ENCODE measurements around the gene SPNS3. TPM values are rescaled to one million over a fixed set of nuclear protein-coding genes. Genes with fewer than 3 reads are reported as not detected.

Gene SPNS3
- polyA plus RNA-seq, 1 of the 3 experiments (the other 2 are of a cell fraction) = 0.05 TPM

GRCh38 chr17:4393806-4394205 is 39.9 kb upstream of the SPNS3 start:
- H2AFZ ChIP-seq (ENCODE audit: low read depth) = no peak overlapping the region
- no peaks in the 10 kb centered on the region for H3F3A ChIP-seq (replicated peaks; ENCODE audit: insufficient read depth)
- H3K4me1 ChIP-seq (ENCODE audit: control insufficient read depth in 1 of 2, insufficient read depth in 2 of 2, low read depth in 1 of 2, low read length in 1 of 2) = no peaks in the 10 kb centered on the region
- H3K9ac ChIP-seq = no peak overlapping the region
- POLR2A ChIA-PET = no interaction called here
- no peaks in the 10 kb centered on the region for H3K36me3 ChIP-seq (replicated peaks in 1 of 2; ENCODE audit: control insufficient read depth in 1 of 2, insufficient read depth in 2 of 2, low read length in 1 of 2)
- CTCF ChIA-PET = interaction anchor here (1.0 to 1.4 kb wide), 4 partner anchors 9 to 179 kb away, joined by 3 to 5 read pairs (median 4); no protein-coding TSS in a partner anchor
- no peaks in the 10 kb centered on the region for H4K20me1 ChIP-seq (ENCODE audit: insufficient read depth)
- DNase-seq = no peak
- H3K79me2 ChIP-seq (ENCODE audit: insufficient read depth) = no peaks in the 10 kb centered on the region
- H3K27ac ChIP-seq (ENCODE audit: low read depth in 2 of 2, low read length in 1 of 2) = no peak overlapping the region
- no peaks in the 10 kb centered on the region for H3K9me3 ChIP-seq
- H3K4me3 ChIP-seq (ENCODE audit: low read depth in 2 of 2, low read length in 1 of 2) = no peak overlapping the region
- TF ChIP-seq EZH2phosphoT487 (IDR thresholded peaks at IDR 0.05; ENCODE audit: borderline replicate concordance, low read depth) = no peak
- no peak for TF ChIP-seq FOXJ3 (CRISPR knock-in tag; IDR thresholded peaks at IDR 0.05)
- no peak for TF ChIP-seq MXI1 (IDR thresholded peaks at IDR 0.05; ENCODE audit: low read depth, low read length)
- TF ChIP-seq MEF2A (IDR thresholded peaks at IDR 0.05; ENCODE audit: borderline replicate concordance, low read depth) = no peak
- TF ChIP-seq JUND (IDR thresholded peaks at IDR 0.05) = no peak
- no peak for TF ChIP-seq FOXM1 (IDR thresholded peaks at IDR 0.05; ENCODE audit: low read depth)
- TF ChIP-seq PBX3 (IDR thresholded peaks at IDR 0.05) = no peak
- no peak for TF ChIP-seq RFX5 (IDR thresholded peaks at IDR 0.05; ENCODE audit: low read length)
- TF ChIP-seq TCF12 (IDR thresholded peaks at IDR 0.05) = no peak
- no peak for TF ChIP-seq GATA2 (CRISPR knock-in tag; IDR thresholded peaks at IDR 0.05)
- TF ChIP-seq RAD21 (IDR thresholded peaks at IDR 0.05; ENCODE audit: low read length) = no peak
- no peak for TF ChIP-seq SIN3A (IDR thresholded peaks at IDR 0.05; ENCODE audit: borderline replicate concordance, low read depth, low read length)
- TF ChIP-seq ELF1 (IDR thresholded peaks at IDR 0.05) = no peak
- no peak for TF ChIP-seq CHD2 (IDR thresholded peaks at IDR 0.05; ENCODE audit: low read length, partially characterized antibody)
- TF ChIP-seq TEAD4 (IDR thresholded peaks at IDR 0.05; ENCODE audit: borderline replicate concordance, insufficient read depth) = no peak
- TF ChIP-seq YY1 (IDR thresholded peaks at IDR 0.05; ENCODE audit: low read depth) = no peak
- no peak for TF ChIP-seq USF1 (IDR thresholded peaks at IDR 0.05; ENCODE audit: borderline replicate concordance, low read depth)
- TF ChIP-seq TAF1 (IDR thresholded peaks at IDR 0.05; ENCODE audit: borderline replicate concordance, low read depth, low read length) = no peak
- no peak for TF ChIP-seq USF2 (IDR thresholded peaks at IDR 0.05; ENCODE audit: borderline replicate concordance, low read depth, low read length)
- no peaks in the 10 kb centered on the region for H3K9me2 ChIP-seq
- 71% methylated on average over 7 of the region's 7 CpGs for WGBS (ENCODE audit: low lambda C conversion rate)
- H3K4me2 ChIP-seq = no peak overlapping the region
- no peaks in the 10 kb centered on the region for H3K27me3 ChIP-seq (ENCODE audit: insufficient read depth)
